Body of pancreas (tissue), 4 donors: Measurements from ENCODE around the gene TSHZ2.

ENCODE experiments used
- CTCF ChIP-seq, 7 experiments: fragments of 450-650 bp in 4 of 7; fragments of 200-600 bp in 3 of 7; sonication (generic) in 3 of 7; IDR thresholded peaks; one replicate each; pipeline ENCODE4 v1.5.1; 2016 to 2019; ENCODE audit warnings: antibody characterized with exemption in 7 of 7
- POLR2A ChIP-seq, 3 donors: fragments of 450-650 bp; IDR thresholded peaks; one replicate each; pipeline ENCODE4 v1.6.1; 2016; ENCODE audit warnings: antibody characterized with exemption in 3 of 3, mild to moderate bottlenecking in 2 of 3

- no peak for TF ChIP-seq POLR2A (IDR thresholded peaks at IDR 0.05)
- no peak for TF ChIP-seq CTCF (IDR thresholded peaks at IDR 0.05)
Measured at GRCh38 chr20:52953020-52953419, 19.1 kb upstream of the TSHZ2 start.
